Cerebellar nuclear complex (tissue), 1 donor: Measurements from ENCODE around the gene TMEM169.
A peak's percentile ranks its signal among the peaks of the same experiment; 100 is the strongest.

Experiments
- DNase-seq, 2 experiments: peaks; one replicate each; lab custom pipeline; 2025; lab: John Stamatoyannopoulos, UW

The TMEM169 gene

GRCh38 chr2:216081487-216082116, at the start of gene TMEM169, which contains the start of gene PECR:
Gene TMEM169, plus strand, starts transcription at chr2:216081919. Its CDS starts 14,045 bp downstream, at chr2:216095964.
Gene PECR, minus strand, starts transcription at chr2:216081809. Its CDS starts 68 bp downstream, at chr2:216081741.
- peak; percentile 20 to 62 for DNase-seq

GRCh38 chr2:216031960-216032689, 49.6 kb upstream of the TMEM169 start:
- DNase-seq = no peak

- DNase-seq = no peak
Observed at GRCh38 chr2:216033403-216033802, 48.3 kb upstream of the TMEM169 start.

GRCh38 chr2:216034065-216034464, 47.7 kb upstream of the TMEM169 start:
- no peak for DNase-seq

- DNase-seq = no peak
Observed at GRCh38 chr2:216039918-216040317, 41.8 kb upstream of the TMEM169 start.

GRCh38 chr2:216041438-216041837, 40.3 kb upstream of the TMEM169 start:
- no peak for DNase-seq

GRCh38 chr2:216043949-216044348, 37.8 kb upstream of the TMEM169 start:
- DNase-seq = no peak

- no peak for DNase-seq
Observed at GRCh38 chr2:216044883-216045486, 36.7 kb upstream of the TMEM169 start.

- no peak for DNase-seq
Observed at GRCh38 chr2:216047397-216047796, 34.3 kb upstream of the TMEM169 start.

- no peak for DNase-seq
Observed at GRCh38 chr2:216049452-216049851, 32.3 kb upstream of the TMEM169 start.

GRCh38 chr2:216051350-216051749, 30.4 kb upstream of the TMEM169 start:
- no peak for DNase-seq

GRCh38 chr2:216052420-216052819, 29.3 kb upstream of the TMEM169 start:
- no peak for DNase-seq

GRCh38 chr2:216055680-216056079, 26.0 kb upstream of the TMEM169 start:
- DNase-seq = no peak

GRCh38 chr2:216056739-216057138, 25.0 kb upstream of the TMEM169 start:
- DNase-seq = no peak

- no peak for DNase-seq
Observed at GRCh38 chr2:216057688-216058193, 24.0 kb upstream of the TMEM169 start.

- DNase-seq = no peak
Observed at GRCh38 chr2:216059233-216059834, 22.4 kb upstream of the TMEM169 start.

- DNase-seq = no peak
Observed at GRCh38 chr2:216064014-216064630, 17.6 kb upstream of the TMEM169 start.

- no peak for DNase-seq
Observed at GRCh38 chr2:216064665-216065064, 17.1 kb upstream of the TMEM169 start.

GRCh38 chr2:216066230-216066629, 15.5 kb upstream of the TMEM169 start:
- no peak for DNase-seq

- DNase-seq = no peak
Observed at GRCh38 chr2:216069028-216069427, 12.7 kb upstream of the TMEM169 start.

- DNase-seq = no peak
Observed at GRCh38 chr2:216070195-216070594, 11.5 kb upstream of the TMEM169 start.
